Rectal smooth muscle tissue (tissue), 1 donor: ENCODE data around the gene FIS1.
A peak's percentile ranks its signal among the peaks of the same experiment; 100 is the strongest.
"Not testable (repeated sequence)": the region's sequence is repeated elsewhere in the genome, so short reads cannot be mapped to it uniquely, and the experiment has no call there.

ENCODE experiments used
- H3K27ac ChIP-seq: one replicate; pipeline ENCODE4 v1.7.0; 2013; ENCODE audit warnings: low read depth, low read length, inconsistent platforms
- H3K27me3 ChIP-seq: one replicate; pipeline ENCODE4 v1.7.0; 2013; ENCODE audit warnings: low read length; ENCODE audit not compliant: control insufficient read depth, insufficient read depth
- H3K36me3 ChIP-seq: one replicate; pipeline ENCODE4 v1.7.0; 2013; ENCODE audit warnings: low read length; ENCODE audit not compliant: control insufficient read depth, insufficient read depth
- H3K4me1 ChIP-seq: one replicate; pipeline ENCODE4 v1.7.0; 2013; ENCODE audit warnings: low read length; ENCODE audit not compliant: control insufficient read depth, insufficient read depth
- H3K4me3 ChIP-seq: one replicate; pipeline ENCODE4 v1.7.0; 2013; ENCODE audit warnings: low read length
- H3K9ac ChIP-seq: one replicate; pipeline ENCODE4 v1.7.0; 2013; ENCODE audit warnings: low read length

Gene FIS1

GRCh38 chr7:101203740-101204738 lies 40.8 kb downstream of the FIS1 start:
- not testable (repeated sequence) for H3K27me3 ChIP-seq, H3K4me1 ChIP-seq, H3K4me3 ChIP-seq, H3K27ac ChIP-seq, H3K9ac ChIP-seq, H3K36me3 ChIP-seq

- H3K27me3 ChIP-seq = peaks cover 8% of the 10 kb centered on the region
- H3K36me3 ChIP-seq = peaks cover 2% of the 10 kb centered on the region
- H3K9ac ChIP-seq = no peak overlapping the region
- H3K4me1 ChIP-seq = no peaks in the 10 kb centered on the region
- H3K27ac ChIP-seq = no peak overlapping the region
- no peak overlapping the region for H3K4me3 ChIP-seq
Measured at GRCh38 chr7:101202603-101202918, 42.3 kb downstream of the FIS1 start.

- Histone ChIP-seq H3K36me3 (peaks cover 2% of the 10 kb centered on the region), H3K4me1 (no peaks in the 10 kb centered on the region), H3K4me3 (peak overlapping the region; percentile 38), H3K9ac (no peak overlapping the region), H3K27ac (no peak overlapping the region), H3K27me3 (peaks cover 8% of the 10 kb centered on the region)
Measured at GRCh38 chr7:101201695-101202602, 42.9 kb downstream of the FIS1 start.

GRCh38 chr7:101200862-101201599 lies 43.9 kb downstream of the FIS1 start, which contains the start of gene MOGAT3:
Gene MOGAT3, minus strand, starts transcription at chr7:101201036. Its CDS starts 182 bp downstream, at chr7:101200854.
- Histone ChIP-seq H3K27ac (no peak within 1 kb of the TSS), H3K4me1 (no peaks in the 10 kb centered on the region), H3K27me3 (peaks cover 8% of the 10 kb centered on the region), H3K9ac (no peak within 1 kb of the TSS), H3K4me3 (peak within 1 kb of the TSS; percentile 48), H3K36me3 (no peaks in the 10 kb centered on the region)

GRCh38 chr7:101200504-101200861 lies 44.4 kb downstream of the FIS1 start:
- H3K4me1 ChIP-seq = no peaks in the 10 kb centered on the region
- no peak overlapping the region for H3K9ac ChIP-seq
- H3K27ac ChIP-seq = no peak overlapping the region
- no peaks in the 10 kb centered on the region for H3K36me3 ChIP-seq
- peak overlapping the region; percentile 48 for H3K4me3 ChIP-seq
- H3K27me3 ChIP-seq = peaks cover 8% of the 10 kb centered on the region

DNA sequence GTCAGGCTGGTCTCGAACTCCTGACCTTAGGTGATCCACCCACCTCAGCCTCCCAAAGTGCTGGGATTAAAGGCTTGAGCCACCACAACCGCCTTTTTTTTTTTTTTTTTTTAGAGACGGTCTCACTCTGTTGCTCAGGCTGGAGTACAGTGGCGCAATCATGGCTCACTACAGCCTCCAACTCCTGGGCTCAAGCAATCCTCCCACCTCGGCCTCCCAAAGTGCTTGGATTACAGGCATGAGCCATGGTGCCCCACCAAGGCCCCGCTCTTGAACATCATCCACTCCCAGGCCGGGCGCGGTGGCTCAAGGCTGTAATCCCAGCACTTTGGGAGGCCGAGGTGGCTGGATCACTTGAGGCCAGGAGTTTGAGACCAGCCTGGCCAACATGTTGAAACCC lies 45.4 kb downstream of the FIS1 start:
- H3K9ac ChIP-seq, H3K27ac ChIP-seq, H3K27me3 ChIP-seq, H3K4me1 ChIP-seq, H3K4me3 ChIP-seq, H3K36me3 ChIP-seq: not testable (repeated sequence)

DNA sequence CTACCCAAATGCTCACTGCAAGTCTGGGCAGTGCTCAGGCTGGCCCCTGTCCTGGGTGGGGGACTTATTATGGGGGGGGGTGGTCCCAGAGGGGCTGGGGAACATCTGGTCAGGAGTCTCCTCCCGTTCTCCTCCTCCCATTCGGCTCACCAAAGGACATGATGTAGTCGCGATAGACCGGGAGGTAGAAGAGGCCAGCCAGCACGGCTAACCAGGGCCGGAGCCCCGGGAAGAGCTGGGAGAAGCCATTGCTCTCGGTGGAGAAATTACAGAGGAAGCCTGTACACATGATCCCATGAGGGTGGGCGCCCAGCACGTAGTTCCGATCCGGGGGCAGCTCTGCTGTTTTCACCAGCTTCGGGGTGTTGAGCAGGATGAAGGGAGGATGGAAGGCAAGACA lies 46.4 kb downstream of the FIS1 start:
- Histone ChIP-seq H3K27me3 (peaks cover 8% of the 10 kb centered on the region), H3K4me1 (no peaks in the 10 kb centered on the region), H3K36me3 (no peaks in the 10 kb centered on the region), H3K9ac (no peak overlapping the region), H3K4me3 (no peak overlapping the region), H3K27ac (no peak overlapping the region)

- Histone ChIP-seq H3K36me3 (no peaks in the 10 kb centered on the region), H3K4me3 (no peak overlapping the region), H3K27ac (no peak overlapping the region), H3K27me3 (peaks cover 8% of the 10 kb centered on the region), H3K4me1 (no peaks in the 10 kb centered on the region), H3K9ac (no peak overlapping the region)
Measured at GRCh38 chr7:101197991-101198390, 46.9 kb downstream of the FIS1 start.

DNA sequence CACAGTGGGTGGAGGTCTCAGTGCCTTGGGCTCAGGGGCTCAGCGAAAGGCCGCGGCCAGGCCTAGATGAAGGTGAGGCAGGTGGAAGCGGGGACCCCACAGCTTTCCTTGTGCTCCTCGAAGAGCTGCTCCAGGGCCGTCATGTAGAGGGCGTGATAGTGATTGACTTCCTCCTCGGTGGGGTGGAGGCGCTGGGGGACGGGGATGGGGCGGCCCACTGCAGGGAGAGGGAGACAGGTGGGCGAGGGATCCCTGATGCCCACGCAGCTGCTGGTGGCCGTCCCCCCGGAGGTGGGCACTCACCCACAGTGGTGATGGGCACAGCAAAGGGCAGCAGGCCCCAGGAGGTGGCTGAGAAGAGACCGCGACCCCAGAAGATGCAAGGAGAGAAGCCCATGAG lies 49.0 kb downstream of the FIS1 start:
- no peaks in the 10 kb centered on the region for H3K4me1 ChIP-seq
- peaks cover 6% of the 10 kb centered on the region for H3K27me3 ChIP-seq
- no peak overlapping the region for H3K9ac ChIP-seq
- H3K36me3 ChIP-seq = no peaks in the 10 kb centered on the region
- H3K4me3 ChIP-seq = no peak overlapping the region
- H3K27ac ChIP-seq = no peak overlapping the region
